ENCODE results near the gene CBLL1.

CBLL1 gene

GRCh38 chr7:107783648-107784047 is 39.7 kb downstream of the CBLL1 start:
- in situ Hi-C loops (cut with HindIII; ENCODE audit: low sequenced_read_pairs): no loop called here
- TF ChIP-seq, protein P1, sequence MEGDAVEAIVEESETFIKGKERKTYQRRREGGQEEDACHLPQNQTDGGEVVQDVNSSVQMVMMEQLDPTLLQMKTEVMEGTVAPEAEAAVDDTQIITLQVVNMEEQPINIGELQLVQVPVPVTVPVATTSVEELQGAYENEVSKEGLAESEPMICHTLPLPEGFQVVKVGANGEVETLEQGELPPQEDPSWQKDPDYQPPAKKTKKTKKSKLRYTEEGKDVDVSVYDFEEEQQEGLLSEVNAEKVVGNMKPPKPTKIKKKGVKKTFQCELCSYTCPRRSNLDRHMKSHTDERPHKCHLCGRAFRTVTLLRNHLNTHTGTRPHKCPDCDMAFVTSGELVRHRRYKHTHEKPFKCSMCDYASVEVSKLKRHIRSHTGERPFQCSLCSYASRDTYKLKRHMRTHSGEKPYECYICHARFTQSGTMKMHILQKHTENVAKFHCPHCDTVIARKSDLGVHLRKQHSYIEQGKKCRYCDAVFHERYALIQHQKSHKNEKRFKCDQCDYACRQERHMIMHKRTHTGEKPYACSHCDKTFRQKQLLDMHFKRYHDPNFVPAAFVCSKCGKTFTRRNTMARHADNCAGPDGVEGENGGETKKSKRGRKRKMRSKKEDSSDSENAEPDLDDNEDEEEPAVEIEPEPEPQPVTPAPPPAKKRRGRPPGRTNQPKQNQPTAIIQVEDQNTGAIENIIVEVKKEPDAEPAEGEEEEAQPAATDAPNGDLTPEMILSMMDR (IDR thresholded peaks at IDR 0.05; ENCODE audit: low read depth, low read length): no peak
- H3K4me3 ChIP-seq (ENCODE audit: low read depth, low read length): no peak overlapping the region
- DNase-seq (ENCODE audit: low read depth, low spot score): no peak

DNA sequence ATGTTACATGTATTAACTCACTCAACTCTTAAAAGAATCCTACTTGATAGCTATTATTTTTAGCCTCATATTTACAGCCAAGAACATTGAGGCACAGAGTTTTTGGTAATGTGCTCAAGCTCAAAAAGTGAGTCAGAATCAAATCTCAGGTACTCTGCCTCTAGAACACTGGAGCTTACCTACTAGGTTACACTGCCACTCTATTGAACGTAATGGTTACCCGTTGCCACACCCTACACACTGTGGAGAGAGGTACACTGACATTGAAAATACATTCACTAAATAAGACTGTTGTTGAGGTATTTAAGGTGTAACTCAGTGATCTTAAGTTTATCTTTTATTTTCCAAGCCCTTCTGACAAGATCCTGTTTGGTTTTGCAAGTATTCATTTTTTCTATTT is 41.2 kb downstream of the CBLL1 start:
- TF ChIP-seq, protein P1 (IDR thresholded peaks at IDR 0.05; ENCODE audit: low read depth, low read length): no peak
- no peak for DNase-seq (ENCODE audit: low read depth, low spot score)
- no peak overlapping the region for H3K4me3 ChIP-seq (ENCODE audit: low read depth, low read length)
- in situ Hi-C loops (cut with HindIII; ENCODE audit: low sequenced_read_pairs): no loop called here

- in situ Hi-C loops (cut with HindIII; ENCODE audit: low sequenced_read_pairs): no loop called here
- H3K4me3 ChIP-seq (ENCODE audit: low read depth, low read length): no peak overlapping the region
- TF ChIP-seq, protein P1 (IDR thresholded peaks at IDR 0.05; ENCODE audit: low read depth, low read length): no peak
- DNase-seq (ENCODE audit: low read depth, low spot score): no peak
Measured at GRCh38 chr7:107785926-107786325, 42.0 kb downstream of the CBLL1 start.

- in situ Hi-C loops (cut with HindIII; ENCODE audit: low sequenced_read_pairs): no loop called here
Measured at GRCh38 chr7:107788216-107788615, 44.3 kb downstream of the CBLL1 start.

DNA sequence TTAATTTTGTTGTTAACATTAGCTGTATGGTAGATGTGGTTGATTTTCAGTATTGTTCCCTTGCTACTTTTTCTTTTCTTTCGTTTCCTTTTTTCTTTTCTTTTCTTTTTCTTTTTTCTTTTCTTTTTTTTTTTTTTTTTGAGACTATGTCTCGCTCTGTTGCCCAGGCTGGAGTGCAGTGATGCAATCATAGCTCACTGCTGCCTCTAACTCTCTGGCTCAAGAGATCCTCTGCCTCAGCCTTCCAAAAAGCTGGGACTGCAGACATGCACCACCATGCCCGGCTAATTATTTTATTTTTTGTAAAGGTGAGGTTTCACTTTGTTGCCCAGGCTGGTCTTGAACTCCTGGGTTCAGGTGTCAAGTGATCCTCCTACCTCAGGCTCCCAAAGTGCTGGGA is 44.7 kb downstream of the CBLL1 start:
- no peak for DNase-seq (ENCODE audit: low read depth, low spot score)
- TF ChIP-seq, protein P1 (IDR thresholded peaks at IDR 0.05; ENCODE audit: low read depth, low read length): no peak
- in situ Hi-C loops (cut with HindIII; ENCODE audit: low sequenced_read_pairs): no loop called here
- no peak overlapping the region for H3K4me3 ChIP-seq (ENCODE audit: low read depth, low read length)

More at GRCh38 chr7:107788216-107788615, 44.3 kb downstream of the CBLL1 start:
- DNase-seq (ENCODE audit: low read depth, low spot score): no peak
- H3K4me3 ChIP-seq (ENCODE audit: low read depth, low read length): no peak overlapping the region
- TF ChIP-seq, protein P1 (IDR thresholded peaks at IDR 0.05; ENCODE audit: low read depth, low read length): no peak

DNA sequence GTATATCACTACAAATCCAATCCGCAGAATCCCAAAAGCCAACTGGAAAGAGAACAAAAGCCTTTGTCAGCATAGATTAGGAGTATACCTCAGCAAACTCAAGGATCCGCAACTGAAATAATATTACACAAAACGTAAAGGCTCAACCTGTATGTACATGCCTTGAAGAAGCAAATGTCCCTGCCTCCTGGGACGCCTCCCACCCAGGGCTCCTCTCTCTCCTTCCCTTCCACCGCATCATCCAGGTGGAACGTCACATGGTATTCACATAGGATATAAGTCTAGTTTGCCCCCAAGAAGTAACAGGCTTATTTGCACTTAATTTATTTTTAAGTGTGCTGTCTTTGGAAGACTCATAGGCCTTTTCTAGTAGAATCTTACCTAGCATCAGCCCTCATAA is 45.7 kb downstream of the CBLL1 start:
- no peak for DNase-seq (ENCODE audit: low read depth, low spot score)
- H3K4me3 ChIP-seq (ENCODE audit: low read depth, low read length): no peak overlapping the region
- in situ Hi-C loops (cut with HindIII; ENCODE audit: low sequenced_read_pairs): no loop called here
- TF ChIP-seq, protein P1 (IDR thresholded peaks at IDR 0.05; ENCODE audit: low read depth, low read length): no peak

DNA sequence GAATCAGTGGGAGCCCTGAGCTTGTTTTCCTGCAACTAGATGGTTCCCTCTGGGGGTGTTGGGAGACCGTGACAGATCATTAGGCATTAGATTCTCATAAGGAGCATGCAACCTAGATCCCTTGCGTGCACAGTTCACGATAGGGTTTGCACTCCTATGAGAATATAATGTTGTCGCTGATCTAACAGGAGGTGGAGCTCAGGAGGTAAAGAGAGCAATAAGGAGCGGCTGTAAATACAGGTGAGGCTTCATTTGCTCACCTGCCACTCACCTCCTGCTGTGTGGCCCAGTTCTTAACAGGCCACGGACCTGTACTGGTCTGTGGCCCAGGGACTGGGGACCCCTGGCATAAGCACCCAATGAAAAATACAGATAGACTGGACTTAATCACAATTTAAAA is 48.4 kb downstream of the CBLL1 start:
- in situ Hi-C loops (cut with HindIII; ENCODE audit: low sequenced_read_pairs): no loop called here
- TF ChIP-seq, protein P1 (IDR thresholded peaks at IDR 0.05; ENCODE audit: low read depth, low read length): no peak

More for the DNA sequence above, 48.4 kb downstream of the CBLL1 start:
- no peak for DNase-seq (ENCODE audit: low read depth, low spot score)
- H3K4me3 ChIP-seq (ENCODE audit: low read depth, low read length): no peak overlapping the region
